CD1c-positive myeloid dendritic cell (primary cell): Measurements from ENCODE around the gene IL1R2.
"Not testable (repeated sequence)": the region's sequence is repeated elsewhere in the genome, so short reads cannot be mapped to it uniquely, and the experiment has no call there.

Experiments
- DNase-seq: peaks from one replicate; pipeline ENCODE4 v3.0.0-alpha.2; 2016; ENCODE audit errors: extremely low spot score

The IL1R2 gene

DNA sequence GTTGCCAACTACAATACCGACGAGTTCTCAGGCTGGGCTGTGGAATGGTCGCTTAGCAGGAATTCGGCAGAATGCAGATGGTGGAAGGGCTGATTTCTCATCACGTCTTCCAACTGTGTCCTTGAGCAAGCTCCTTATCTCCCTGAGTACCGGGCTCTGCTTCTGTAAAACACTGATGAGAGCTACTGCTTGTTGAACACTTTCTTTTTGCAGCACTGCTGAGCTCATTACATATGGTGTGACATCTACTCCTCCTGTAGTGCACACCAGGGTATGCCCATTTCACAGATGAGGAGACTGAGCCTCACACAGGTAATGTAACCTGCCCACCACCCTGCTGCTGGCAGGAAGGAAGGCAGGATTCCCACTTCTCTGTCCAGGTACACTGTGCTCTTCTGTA is 8.3 kb downstream of the IL1R2 start:
- DNase-seq = no peak

DNA sequence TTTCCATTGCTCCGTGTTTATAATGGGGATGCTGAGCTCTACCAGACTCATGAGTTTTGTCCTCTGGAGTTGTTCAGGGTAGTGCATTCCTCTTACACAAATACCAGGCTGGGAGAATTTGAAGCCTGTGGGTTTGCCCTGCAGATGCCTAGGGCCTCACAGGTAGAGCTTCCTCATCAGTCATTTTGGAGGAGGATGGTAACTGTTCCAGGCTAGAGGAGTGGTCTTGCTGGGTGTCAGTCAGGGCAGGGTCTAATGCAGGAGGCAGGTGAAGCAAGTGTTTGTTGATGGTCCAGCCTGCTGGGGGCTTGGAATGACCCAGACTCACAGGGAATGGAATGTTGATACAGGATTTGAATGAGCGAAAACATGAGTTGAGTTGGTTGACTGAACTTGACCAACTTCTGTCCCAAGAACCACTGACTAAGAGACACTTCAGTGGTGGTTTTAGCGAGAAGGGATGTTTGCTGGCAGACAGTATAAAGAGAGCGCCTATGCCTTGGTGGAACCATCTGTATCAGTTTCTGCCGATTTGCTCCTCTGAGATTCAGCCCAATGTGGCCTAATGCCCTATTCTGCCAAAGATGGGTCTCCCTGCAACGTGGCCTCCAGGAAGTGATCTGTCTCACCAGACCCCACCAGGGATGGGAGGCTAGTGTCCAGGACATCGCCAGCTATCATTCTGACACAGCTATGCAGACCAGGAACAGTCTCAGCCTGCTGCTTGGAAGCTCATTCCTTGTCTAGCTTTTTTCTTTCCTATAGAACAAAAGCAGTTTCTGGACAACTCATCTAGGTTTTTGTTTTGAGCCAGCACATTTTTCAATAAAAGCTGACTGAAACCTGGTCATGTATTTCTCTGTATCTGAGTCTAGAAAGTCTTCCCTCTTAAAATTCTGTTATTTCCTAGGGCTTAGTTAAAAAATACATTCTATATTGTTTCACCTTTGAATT is 9.3 kb downstream of the IL1R2 start:
- no peak for DNase-seq

DNA sequence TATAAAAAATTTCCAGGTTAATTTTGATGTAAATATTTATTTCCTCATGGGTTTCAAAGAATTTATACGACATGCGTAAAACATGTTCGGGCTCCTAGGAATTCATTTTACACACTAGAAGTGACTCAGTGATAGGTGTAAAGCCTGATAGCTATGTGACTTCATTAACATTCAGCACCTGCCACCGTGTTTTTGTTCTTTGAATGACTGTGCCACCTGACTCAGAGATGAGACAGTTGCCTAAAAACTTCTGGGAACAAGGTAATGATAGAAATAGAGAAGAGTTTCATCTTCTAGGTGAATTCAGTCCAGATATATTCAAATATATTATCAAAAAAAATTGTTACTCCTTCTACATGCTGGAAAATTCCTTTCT is 10.0 kb downstream of the IL1R2 start:
- no peak for DNase-seq

DNA sequence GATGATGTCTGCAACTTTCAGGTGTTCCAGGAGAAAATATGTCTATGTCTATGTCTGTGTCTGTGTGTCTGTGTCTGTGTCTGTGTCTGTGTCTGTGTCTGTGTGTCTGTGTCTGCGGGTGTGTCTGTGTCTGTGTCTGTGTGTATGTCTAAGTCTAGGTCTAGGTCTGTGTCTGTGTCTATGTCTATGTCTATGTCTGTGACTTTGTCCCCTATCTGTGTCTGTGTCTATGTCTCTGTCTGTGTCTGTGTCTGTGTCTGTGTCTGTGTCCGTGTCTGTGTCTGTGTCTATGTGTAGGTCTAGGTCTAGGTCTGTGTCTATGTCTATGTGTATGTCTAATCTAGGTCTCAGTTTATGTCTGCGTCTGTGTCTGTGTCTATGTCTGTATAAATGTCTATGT is 10.5 kb downstream of the IL1R2 start:
- DNase-seq = no peak

DNA sequence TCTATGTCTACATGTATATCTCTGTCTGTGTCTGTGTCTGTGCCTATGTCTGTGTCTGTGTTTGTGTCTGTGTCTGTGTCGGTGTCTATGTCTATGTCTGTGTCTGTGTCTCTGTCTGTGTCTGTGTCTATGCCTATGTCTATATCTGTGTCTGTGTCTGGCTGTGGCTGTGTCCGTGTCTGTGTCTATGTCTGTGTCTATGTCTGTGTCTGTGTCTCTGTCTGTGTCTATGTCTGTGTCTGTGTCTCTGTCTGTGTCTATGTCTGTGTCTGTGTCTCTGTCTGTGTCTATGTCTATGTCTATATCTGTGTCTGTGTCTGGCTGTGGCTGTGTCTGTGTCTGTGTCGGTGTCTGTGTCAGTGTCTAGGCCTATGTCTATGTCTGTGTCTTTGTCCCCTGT is 11.1 kb downstream of the IL1R2 start:
- not testable (repeated sequence) for DNase-seq

DNA sequence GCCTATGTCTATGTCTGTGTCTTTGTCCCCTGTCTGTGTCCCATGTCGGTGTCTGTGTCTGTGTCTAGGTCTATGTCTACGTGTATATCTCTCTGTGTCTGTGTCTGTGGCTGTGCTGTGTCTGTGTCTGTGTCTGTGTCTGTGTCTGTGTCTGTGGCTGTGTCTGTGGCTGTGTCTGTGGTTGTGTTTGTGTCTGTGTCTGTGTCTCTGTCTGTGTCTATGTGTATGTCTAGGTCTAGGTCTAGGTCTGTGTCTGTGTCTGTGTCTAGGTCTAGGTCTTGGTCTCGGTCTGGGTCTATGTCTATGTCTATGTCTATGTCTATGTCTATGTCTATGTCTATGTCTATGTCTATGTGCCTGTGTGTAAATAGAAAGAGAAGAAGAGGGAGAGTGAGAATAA is 11.9 kb downstream of the IL1R2 start:
- DNase-seq = no peak

DNA sequence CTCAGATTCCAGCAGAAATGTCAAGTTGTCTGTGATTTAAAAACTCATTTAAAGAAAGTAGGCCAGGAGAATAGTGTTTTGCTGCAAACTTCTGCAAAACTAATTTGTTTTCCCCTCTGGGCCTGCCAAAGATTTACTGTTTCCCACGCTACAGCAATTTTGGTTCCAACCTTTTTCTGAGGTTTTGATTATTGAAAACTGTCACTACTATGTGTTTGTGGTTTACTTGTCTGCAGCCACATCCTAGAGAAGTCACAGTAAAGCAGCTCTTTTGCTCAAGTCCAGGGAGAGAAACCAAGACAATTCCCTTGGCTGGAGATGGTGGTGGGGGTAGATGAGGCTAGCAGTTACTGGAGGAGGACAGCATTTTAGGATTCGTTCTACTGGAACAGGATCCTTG is 12.8 kb downstream of the IL1R2 start:
- DNase-seq = no peak

DNA sequence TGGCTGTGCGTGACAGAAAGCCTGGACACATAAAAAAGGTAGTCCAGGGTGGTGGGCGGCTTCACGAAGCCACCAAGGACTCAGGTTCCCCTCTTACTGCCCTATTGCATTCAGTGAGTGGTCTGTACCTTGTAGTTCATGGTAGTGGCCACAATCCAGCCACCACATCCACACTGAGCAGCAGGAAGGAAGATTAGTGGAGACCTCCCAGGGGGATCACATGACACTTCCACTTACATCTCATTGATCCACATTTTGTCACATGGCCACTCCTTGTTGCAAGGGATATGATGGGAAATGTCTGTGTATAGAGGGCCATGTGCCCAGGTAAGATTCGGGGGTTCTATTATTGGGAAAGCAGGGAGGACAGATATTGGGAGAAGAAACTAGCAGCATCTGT is 13.7 kb downstream of the IL1R2 start:
- no peak for DNase-seq

DNA sequence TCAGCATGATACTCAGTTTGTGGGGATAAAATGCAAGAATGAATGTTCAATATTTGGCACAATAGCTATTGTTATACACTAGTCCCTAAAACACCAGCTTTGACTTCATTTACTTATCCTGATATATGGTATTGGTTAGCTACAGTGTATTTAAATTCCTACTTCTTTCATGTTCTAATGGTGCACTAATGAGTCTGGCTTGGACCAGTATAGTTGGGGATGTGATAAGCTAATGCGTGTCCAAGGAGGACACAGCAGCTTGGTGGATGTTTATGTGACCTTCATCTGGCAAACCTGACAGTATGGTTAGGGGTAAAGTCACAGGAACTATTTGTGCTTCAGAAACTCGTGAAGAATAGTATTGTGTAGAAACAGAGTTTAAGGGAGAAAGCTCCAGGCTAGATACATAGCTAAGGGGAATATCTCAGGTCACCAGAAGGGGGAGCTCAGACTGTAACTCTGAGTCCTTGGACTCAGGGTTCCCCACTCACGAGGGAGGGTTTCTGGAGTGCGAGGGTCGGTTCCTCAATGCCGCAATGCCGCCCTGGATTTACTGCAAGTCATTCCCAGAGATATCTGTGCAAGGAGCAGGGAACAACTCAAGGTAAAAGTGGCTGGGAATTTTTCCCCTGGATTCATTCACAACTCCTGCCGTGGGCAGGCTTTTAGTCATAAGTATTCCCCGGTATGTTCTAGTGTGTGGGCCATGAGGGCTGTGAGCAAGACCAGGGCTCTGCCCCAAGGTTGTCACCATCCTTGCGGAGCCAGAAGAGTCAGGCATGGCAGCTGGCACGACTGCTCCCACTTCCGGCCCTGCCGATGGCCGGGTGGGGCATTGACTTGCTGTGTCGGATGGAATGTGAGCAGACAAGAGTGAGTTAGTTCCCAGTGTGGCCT is 14.5 kb downstream of the IL1R2 start:
- DNase-seq = peak; percentile 77

DNA sequence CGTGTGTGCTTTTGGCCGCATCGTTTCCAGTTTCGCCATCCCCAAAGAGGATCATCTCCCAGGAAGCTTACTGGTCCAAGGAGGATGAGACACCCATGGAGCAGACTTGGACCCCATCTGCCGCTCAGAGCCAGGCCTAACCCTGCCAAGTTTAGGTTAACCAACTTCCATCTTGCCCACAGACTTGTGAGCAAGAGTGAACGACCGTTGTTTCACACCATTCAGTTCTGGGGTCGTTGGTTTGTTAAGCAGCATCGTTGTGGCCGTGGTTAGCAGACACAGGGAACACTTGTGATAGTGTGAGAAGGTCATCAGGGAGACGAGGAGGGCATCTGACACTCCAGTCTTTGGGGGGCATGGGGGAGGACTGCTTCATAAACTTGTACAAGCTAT is 15.1 kb downstream of the IL1R2 start:
- no peak for DNase-seq

DNA sequence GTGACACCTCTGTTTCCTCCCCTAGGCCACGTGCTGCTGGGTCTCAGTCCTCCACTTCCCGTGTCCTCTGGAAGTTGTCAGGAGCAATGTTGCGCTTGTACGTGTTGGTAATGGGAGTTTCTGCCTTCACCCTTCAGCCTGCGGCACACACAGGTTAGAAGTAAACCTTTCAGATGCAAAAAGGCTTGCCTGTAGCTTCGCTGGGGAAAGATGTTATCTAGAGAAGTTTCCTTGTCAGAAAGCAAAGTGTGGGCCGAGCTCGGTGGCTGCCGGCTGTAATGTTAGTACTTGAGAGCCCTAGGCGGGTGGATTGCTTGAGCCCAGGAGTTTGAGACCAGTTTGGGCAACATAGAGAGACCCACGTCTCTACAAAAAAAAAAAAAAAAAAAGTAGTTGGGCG is 16.7 kb downstream of the IL1R2 start:
- DNase-seq = no peak

DNA sequence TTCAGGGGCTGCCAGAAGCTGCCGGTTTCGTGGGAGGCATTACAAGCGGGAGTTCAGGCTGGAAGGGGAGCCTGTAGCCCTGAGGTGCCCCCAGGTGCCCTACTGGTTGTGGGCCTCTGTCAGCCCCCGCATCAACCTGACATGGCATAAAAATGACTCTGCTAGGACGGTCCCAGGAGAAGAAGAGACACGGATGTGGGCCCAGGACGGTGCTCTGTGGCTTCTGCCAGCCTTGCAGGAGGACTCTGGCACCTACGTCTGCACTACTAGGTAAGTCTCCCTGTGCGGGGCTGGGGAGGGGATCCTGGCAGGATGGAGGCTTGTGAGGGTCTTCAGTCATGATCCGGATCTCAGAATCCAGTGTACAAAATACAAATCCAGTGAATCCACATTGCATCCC is 17.8 kb downstream of the IL1R2 start:
- DNase-seq = no peak

DNA sequence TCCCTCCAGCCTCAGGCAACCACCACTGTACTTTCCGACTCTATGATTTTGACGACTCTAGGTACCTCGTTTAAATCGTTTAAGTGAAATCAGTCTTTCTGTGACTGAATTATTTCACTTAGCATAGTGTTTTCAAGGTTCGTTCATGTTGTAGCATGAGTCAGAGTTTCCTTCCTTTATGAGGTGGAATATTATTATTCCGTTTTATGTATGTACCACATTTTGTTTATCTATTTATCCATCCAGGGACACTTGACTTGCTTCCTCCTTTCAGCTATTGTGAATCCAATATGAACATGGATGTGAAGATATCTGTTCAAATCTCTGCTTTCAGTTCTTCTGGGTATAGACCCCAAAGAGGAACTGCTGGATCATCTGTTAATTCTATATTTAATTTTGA is 19.1 kb downstream of the IL1R2 start:
- peak; percentile 71 for DNase-seq

DNA sequence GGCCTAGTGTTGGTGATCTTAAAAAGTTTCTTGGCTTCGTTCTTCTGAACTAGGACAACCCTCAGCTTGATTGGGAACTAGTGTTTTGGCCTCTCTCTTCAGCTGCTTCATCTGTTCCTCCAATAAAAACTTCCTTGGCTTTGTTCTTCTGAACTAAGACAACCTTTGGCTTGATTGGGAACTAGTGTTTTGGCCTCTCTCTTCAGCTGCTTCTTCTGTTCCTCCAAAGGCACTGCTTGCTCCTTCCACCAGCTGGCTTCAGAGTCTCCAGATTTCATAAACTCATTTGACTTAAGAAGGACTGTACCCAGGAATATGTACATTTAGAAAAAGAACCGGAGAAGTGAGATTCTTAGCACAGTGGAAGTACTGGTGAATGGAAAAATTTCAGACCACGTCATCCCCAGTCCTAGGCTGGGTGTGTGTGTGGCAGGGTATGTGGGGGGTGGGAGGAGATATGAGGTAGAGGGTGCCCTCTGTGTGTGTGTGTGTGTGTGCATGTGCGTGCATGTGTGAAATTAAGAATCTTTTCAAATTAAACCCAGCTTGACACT is 20.4 kb downstream of the IL1R2 start:
- peak; percentile 9 for DNase-seq

DNA sequence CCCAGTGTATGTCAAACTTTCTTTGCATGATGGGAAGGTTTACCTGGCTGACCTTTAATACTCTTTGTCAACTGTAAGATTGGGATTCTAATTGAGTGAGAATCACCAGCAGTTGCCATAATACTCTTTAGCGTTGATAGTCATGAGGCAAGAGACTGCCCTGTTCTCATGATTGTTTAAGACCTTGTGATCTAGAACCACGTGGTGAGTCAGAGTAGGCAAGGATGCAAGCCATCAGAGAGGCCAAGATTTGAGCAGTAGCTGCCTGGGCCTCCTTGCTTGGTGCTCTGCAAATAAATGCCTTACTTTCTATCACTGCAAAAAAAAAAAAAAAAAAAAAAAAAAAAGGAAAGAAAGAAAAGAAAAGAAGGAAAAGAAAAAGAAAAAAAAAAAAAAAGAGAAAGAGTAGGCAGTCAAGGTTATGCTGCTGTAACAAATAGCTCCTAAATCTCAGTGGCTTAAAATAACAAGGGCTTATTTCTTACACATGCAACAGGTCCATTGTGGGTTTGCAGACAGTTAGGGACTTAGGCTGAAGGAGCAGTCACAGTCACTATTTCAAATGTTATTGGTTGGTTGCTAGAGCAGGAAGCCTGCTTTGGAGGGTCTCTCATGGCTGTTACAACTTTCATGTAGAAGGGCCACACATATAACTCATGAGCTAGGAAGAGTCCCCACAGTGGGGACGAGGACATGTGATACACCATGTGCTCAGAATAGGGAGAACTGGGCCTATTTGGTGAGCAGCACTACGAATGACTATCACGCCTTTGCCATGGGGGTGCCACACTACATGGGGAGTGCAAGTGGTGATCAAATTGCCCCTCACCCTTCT is 21.7 kb downstream of the IL1R2 start:
- DNase-seq = peak; percentile 33

DNA sequence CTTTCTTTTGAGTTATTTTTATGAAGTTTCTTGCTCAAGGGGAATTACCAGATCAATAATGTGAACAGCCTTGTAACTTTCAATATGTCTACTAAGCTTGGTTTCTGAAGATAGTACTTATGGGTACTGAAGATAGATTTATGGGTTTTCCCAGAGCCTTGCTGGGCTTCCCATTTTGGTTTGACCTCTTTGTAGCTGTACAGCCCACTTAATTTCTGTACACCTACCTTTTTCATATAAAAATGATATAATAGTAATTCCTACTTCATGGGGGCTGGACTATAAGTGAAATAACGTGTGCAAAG is 22.2 kb downstream of the IL1R2 start:
- DNase-seq = no peak

DNA sequence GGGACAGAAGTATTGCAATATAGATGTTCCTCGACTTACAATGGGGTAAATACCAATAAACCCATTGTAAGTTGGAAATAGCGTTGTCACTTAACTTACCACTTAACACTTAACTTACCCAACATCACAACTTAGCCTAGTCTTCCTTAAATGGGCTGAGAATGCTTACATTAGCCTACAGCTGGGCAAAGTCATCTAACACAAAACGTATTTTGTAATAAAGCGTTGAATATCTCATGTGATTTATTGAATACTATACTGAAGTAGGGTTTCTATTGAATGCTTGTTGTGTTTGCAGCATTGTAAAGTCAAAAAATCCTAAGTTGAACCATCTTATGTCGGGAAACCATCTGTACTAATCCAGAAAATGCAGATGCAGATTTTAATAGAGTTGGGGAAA is 23.6 kb downstream of the IL1R2 start:
- DNase-seq = no peak

DNA sequence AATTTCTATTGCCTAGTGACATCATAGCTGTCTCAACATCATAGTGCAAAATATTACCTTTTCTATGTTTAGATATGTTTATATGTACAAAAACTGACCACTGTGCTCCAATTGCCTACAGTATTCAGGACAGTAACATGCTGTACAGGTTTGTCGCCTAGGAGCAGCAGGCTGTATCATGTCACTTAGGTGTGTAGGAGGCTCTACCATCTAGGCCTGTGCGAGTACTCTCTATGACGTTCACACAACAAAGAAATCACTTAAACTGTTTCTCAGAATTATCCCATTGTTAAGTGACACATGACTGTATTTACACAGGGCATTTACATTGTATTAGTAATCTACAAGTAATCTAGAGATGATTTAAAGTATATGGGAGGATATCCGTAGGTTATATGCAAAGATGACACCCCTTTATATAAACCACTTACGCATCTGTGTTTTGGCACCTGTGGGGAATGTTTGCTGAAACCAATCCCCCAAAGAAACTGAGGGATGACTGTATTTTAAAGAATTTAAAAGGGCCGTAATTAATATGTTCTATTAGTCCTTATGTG is 24.7 kb downstream of the IL1R2 start:
- no peak for DNase-seq

DNA sequence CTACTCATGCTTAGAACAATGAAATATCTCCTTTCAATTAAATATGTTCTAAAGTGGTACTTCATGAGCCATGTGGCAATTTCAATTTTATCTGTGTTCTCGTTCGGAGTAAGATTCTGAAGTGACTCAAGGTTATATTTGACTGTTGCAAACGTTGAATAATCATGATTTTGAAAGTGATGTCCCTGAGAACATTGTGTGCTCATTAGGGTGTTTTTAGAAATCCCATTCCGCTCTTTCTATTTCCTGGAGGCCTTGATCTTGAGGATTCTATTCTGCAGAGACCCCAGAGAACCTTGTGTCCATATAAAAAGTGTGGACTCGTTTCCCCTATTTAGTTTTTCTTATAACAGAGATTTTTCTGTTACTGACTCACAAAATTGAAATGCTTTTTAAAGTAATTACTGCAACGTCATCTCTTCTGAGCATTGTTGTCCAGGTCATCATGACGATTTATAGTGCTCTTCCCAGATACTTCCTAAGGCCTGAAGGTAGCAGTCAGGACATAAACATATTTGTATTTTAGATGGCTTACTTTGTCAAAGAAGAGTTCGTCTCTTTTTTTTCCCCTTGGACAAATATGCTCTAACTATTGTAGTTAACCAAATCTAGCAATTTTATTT is 27.2 kb downstream of the IL1R2 start:
- DNase-seq = no peak

DNA sequence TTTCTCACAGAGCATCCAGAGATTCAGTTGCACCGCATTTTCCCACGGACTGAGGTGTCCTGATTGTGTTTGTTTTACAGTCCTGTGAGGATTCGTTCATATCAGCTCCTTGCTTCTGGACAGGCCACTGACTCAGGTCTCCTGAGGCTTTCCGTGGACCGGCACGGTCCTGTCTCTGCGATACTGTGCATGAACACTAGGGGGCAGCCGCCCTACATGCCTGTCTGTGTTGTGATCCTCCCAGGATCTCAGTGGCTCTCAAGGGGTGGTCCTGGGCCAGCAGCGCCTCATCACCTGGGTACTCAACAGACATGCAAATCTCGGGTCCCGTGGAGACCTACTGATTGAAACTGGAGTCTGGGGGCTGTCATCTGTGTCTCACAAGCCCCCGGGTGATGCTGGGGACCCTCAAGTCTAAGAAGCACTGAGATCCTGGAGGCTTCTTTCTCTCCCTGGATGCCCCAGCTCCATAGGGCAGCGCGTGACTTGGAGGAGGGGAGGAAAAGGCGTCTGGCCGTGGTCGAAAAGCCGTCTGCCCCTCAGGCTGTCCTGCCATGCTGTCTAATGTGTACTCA is 28.9 kb downstream of the IL1R2 start:
- peak; percentile 85 for DNase-seq

DNA sequence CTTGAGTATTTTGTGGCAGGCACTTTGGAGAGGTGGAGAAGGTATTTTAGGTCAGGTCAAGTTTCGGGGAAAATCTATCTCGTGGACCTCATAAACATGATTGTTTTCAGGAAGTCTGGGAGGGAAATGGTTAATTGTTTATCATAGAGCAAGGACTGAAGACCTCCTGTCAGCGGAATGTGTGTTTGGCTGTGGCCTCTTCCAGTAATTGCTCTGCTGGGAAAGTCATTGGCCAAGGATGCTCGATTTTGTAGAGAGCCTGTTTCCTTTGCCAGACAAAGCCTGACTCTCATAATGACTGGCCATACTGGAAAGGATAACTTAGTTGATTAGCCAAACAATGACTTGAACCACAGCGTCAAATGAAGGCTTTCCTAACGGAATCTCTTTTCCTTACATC is 30.0 kb downstream of the IL1R2 start:
- DNase-seq = no peak
